ENCODE results near the gene ADGRD1.

ADGRD1 gene

DNA sequence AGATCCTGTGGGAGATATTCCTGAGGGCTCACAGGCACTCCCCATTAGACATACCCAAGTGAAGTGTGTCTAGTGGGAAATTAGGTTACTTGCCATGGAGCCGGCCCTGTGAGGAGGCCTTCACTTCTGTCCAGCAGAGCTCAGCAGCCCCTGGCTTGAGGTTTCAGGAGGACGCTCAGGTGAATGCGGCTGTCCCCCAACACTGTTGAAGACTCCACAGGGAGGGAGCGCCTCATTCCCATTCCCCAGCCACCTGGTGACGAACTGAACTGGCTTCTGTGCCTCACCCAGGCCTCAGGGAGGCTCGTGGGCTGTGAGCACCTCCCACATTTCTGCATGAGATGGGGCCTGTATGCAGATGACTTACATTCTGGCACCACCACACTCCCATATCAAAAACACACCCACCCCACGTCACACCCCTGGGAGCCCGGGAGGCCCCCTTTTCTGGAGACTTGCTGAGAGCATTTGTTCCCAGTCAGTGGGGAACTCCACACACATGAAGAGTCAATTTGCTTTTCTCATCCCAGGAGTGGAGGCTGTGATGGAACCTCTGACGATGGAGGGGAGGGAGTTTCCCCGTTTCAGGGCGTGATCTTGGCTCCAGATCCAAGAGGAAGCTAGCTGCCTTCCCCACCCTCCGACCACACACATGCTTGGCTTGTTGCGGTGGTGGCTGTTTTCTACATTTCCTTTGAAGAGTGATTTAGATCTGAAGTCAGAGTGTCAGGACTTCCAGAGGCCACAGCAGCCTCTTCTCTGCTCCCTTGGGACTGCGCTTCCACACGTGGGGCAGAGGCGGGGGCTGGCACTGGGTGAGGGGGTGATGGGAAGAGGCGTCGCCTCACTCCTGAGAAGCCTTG is 120.7 kb downstream of the ADGRD1 start:
- Histone ChIP-seq H2AFZ (ENCODE audit: low read depth, low read length) (no peak overlapping the region), H3K4me2 (ENCODE audit: insufficient read depth, low read length) (no peak overlapping the region), H3K4me1 (ENCODE audit: insufficient read depth, low read length) (no peaks in the 10 kb centered on the region), H3K9ac (ENCODE audit: low read depth, low read length) (no peak overlapping the region), H3K27ac (ENCODE audit: low read length) (no peak overlapping the region), H3K79me2 (ENCODE audit: insufficient read depth, low read length) (no peaks in the 10 kb centered on the region), H4K20me1 (ENCODE audit: insufficient read depth, low read length) (no peaks in the 10 kb centered on the region), H3K4me3 (ENCODE audit: low read depth in 1 of 2, low read length in 2 of 2) (no peak overlapping the region), H3K36me3 (ENCODE audit: insufficient read depth, low read length) (no peaks in the 10 kb centered on the region), H3K9me3 (ENCODE audit: insufficient read depth, low read length, severe bottlenecking) (no peaks in the 10 kb centered on the region), H3K27me3 (ENCODE audit: insufficient read depth, low read length, poor library complexity) (no peaks in the 10 kb centered on the region)
- TF ChIP-seq, protein P1, sequence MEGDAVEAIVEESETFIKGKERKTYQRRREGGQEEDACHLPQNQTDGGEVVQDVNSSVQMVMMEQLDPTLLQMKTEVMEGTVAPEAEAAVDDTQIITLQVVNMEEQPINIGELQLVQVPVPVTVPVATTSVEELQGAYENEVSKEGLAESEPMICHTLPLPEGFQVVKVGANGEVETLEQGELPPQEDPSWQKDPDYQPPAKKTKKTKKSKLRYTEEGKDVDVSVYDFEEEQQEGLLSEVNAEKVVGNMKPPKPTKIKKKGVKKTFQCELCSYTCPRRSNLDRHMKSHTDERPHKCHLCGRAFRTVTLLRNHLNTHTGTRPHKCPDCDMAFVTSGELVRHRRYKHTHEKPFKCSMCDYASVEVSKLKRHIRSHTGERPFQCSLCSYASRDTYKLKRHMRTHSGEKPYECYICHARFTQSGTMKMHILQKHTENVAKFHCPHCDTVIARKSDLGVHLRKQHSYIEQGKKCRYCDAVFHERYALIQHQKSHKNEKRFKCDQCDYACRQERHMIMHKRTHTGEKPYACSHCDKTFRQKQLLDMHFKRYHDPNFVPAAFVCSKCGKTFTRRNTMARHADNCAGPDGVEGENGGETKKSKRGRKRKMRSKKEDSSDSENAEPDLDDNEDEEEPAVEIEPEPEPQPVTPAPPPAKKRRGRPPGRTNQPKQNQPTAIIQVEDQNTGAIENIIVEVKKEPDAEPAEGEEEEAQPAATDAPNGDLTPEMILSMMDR (IDR thresholded peaks at IDR 0.05; ENCODE audit: borderline replicate concordance, extremely low read depth, low read length, poor library complexity, severe bottlenecking): no peak
- TF ChIP-seq EZH2 (IDR thresholded peaks at IDR 0.05; ENCODE audit: borderline replicate concordance, low read depth, low read length, severe bottlenecking): no peak
- ATAC-seq (ENCODE audit: insufficient read depth, low read depth) (no peak), DNase-seq (no peak)

GRCh38 chr12:131075194-131075593 is 121.5 kb downstream of the ADGRD1 start:
- H3K9ac ChIP-seq (ENCODE audit: low read depth, low read length): no peak overlapping the region
- H4K20me1 ChIP-seq (ENCODE audit: insufficient read depth, low read length): no peaks in the 10 kb centered on the region
- no peaks in the 10 kb centered on the region for H3K9me3 ChIP-seq (ENCODE audit: insufficient read depth, low read length, severe bottlenecking)
- no peak overlapping the region for H2AFZ ChIP-seq (ENCODE audit: low read depth, low read length)
- no peaks in the 10 kb centered on the region for H3K79me2 ChIP-seq (ENCODE audit: insufficient read depth, low read length)
- no peak overlapping the region for H3K4me2 ChIP-seq (ENCODE audit: insufficient read depth, low read length)
- no peaks in the 10 kb centered on the region for H3K27me3 ChIP-seq (ENCODE audit: insufficient read depth, low read length, poor library complexity)
- no peak overlapping the region for H3K4me3 ChIP-seq (ENCODE audit: low read depth in 1 of 2, low read length in 2 of 2)
- H3K36me3 ChIP-seq (ENCODE audit: insufficient read depth, low read length): no peaks in the 10 kb centered on the region
- DNase-seq (no peak), ATAC-seq (ENCODE audit: insufficient read depth, low read depth) (no peak)
- no peak for TF ChIP-seq EZH2 (IDR thresholded peaks at IDR 0.05; ENCODE audit: borderline replicate concordance, low read depth, low read length, severe bottlenecking)
- TF ChIP-seq, protein P1 (IDR thresholded peaks at IDR 0.05; ENCODE audit: borderline replicate concordance, extremely low read depth, low read length, poor library complexity, severe bottlenecking): no peak
- H3K4me1 ChIP-seq (ENCODE audit: insufficient read depth, low read length): no peaks in the 10 kb centered on the region
- no peak overlapping the region for H3K27ac ChIP-seq (ENCODE audit: low read length)

- Histone ChIP-seq H2AFZ (ENCODE audit: low read depth, low read length) (no peak overlapping the region), H3K4me3 (ENCODE audit: low read depth in 1 of 2, low read length in 2 of 2) (no peak overlapping the region), H4K20me1 (ENCODE audit: insufficient read depth, low read length) (no peaks in the 10 kb centered on the region), H3K9ac (ENCODE audit: low read depth, low read length) (no peak overlapping the region), H3K9me3 (ENCODE audit: insufficient read depth, low read length, severe bottlenecking) (no peaks in the 10 kb centered on the region), H3K36me3 (ENCODE audit: insufficient read depth, low read length) (no peaks in the 10 kb centered on the region), H3K79me2 (ENCODE audit: insufficient read depth, low read length) (no peaks in the 10 kb centered on the region), H3K27me3 (ENCODE audit: insufficient read depth, low read length, poor library complexity) (no peaks in the 10 kb centered on the region), H3K4me1 (ENCODE audit: insufficient read depth, low read length) (no peaks in the 10 kb centered on the region), H3K4me2 (ENCODE audit: insufficient read depth, low read length) (no peak overlapping the region), H3K27ac (ENCODE audit: low read length) (no peak overlapping the region)
- no peak for TF ChIP-seq EZH2 (IDR thresholded peaks at IDR 0.05; ENCODE audit: borderline replicate concordance, low read depth, low read length, severe bottlenecking)
- TF ChIP-seq, protein P1 (IDR thresholded peaks at IDR 0.05; ENCODE audit: borderline replicate concordance, extremely low read depth, low read length, poor library complexity, severe bottlenecking): no peak
- DNase-seq (no peak), ATAC-seq (ENCODE audit: insufficient read depth, low read depth) (no peak)
Measured at GRCh38 chr12:131075611-131076010, 121.9 kb downstream of the ADGRD1 start.

Data from DND-41 (cell line).